Measurements from ENCODE around the gene CST3. TPM values are rescaled to one million over a fixed set of nuclear protein-coding genes. Genes with fewer than 3 reads are reported as not detected.

CST3 gene
- total and polyA plus RNA-seq, 12 donors = 92.4 to 1,851 (median 1,124) TPM

- Histone ChIP-seq H3K36me3 (replicated peaks in 1 of 2) (no peaks in the 10 kb centered on the region), H3K4me1 (replicated peaks in 1 of 2) (no peaks in the 10 kb centered on the region), H3K9me3 (replicated peaks in 1 of 3) (no peaks in the 10 kb centered on the region), H3K27ac (no peak overlapping the region), H3K27me3 (no peaks in the 10 kb centered on the region), H3K4me3 (no peak overlapping the region)
- WGBS, 4 donors = 29 to 44% (median 32%) methylated on average over 1 of the region's 1 CpG
- TF ChIP-seq POLR2A (IDR thresholded peaks at IDR 0.05) (no peak), CTCF (IDR thresholded peaks at IDR 0.05) (no peak)
- intact Hi-C loops (cut with DNase I) = no loop called here
- no peak for DNase-seq
These were observed 32.6 kb upstream of the CST3 start for GRCh38 chr20:23670361-23670760.

- intact Hi-C loops (cut with DNase I) = loop anchor here in 1 of 2 donors (5.0 kb wide), 1 partner anchor 327 kb away; no protein-coding TSS in a partner anchor
- 83 to 89% (median 86%) methylated on average over 7 of the region's 7 CpGs for WGBS, 4 donors
These were observed 32.1 kb upstream of the CST3 start for GRCh38 chr20:23669866-23670265.

GRCh38 chr20:23669327-23669726 lies 31.6 kb upstream of the CST3 start:
- Histone ChIP-seq H3K36me3 (replicated peaks in 1 of 2) (no peaks in the 10 kb centered on the region), H3K4me3 (no peak overlapping the region), H3K27me3 (no peaks in the 10 kb centered on the region), H3K9me3 (replicated peaks in 1 of 3) (no peaks in the 10 kb centered on the region), H3K4me1 (replicated peaks in 1 of 2) (no peaks in the 10 kb centered on the region), H3K27ac (no peak overlapping the region)
- WGBS, 4 donors = 90 to 93% (median 92%) methylated on average over 1 of the region's 1 CpG
- TF ChIP-seq CTCF (IDR thresholded peaks at IDR 0.05) (no peak), POLR2A (IDR thresholded peaks at IDR 0.05) (no peak)
- intact Hi-C loops (cut with DNase I) = loop anchor here in 1 of 2 donors (5.0 kb wide), 1 partner anchor 328 kb away; no protein-coding TSS in a partner anchor
- no peak for DNase-seq

More at GRCh38 chr20:23669866-23670265, 32.1 kb upstream of the CST3 start:
- Histone ChIP-seq H3K36me3 (replicated peaks in 1 of 2) (no peaks in the 10 kb centered on the region), H3K9me3 (replicated peaks in 1 of 3) (no peaks in the 10 kb centered on the region), H3K27me3 (no peaks in the 10 kb centered on the region), H3K4me1 (replicated peaks in 1 of 2) (no peaks in the 10 kb centered on the region), H3K4me3 (no peak overlapping the region), H3K27ac (no peak overlapping the region)
- DNase-seq = no peak
- no peak for TF ChIP-seq CTCF (IDR thresholded peaks at IDR 0.05)
- no peak for TF ChIP-seq POLR2A (IDR thresholded peaks at IDR 0.05)

- intact Hi-C loops (cut with DNase I) = loop anchor here in 1 of 2 donors (5.0 kb wide), 1 partner anchor 329 kb away; no protein-coding TSS in a partner anchor
- Histone ChIP-seq H3K27ac (no peak overlapping the region), H3K36me3 (replicated peaks in 1 of 2) (no peaks in the 10 kb centered on the region), H3K9me3 (replicated peaks in 1 of 3) (no peaks in the 10 kb centered on the region), H3K4me3 (no peak overlapping the region), H3K4me1 (replicated peaks in 1 of 2) (no peaks in the 10 kb centered on the region), H3K27me3 (no peaks in the 10 kb centered on the region)
- WGBS, 4 donors = 2 to 4% (median 4%) methylated on average over 4 of the region's 4 CpGs
- DNase-seq = peak; percentile 29 to 80 (median 62)
- no peak for TF ChIP-seq POLR2A (IDR thresholded peaks at IDR 0.05)
- peak; percentile 64 to 82 (median 78) for TF ChIP-seq CTCF (IDR thresholded peaks at IDR 0.05)
These were observed 30.8 kb upstream of the CST3 start for GRCh38 chr20:23668477-23668951.

Data from adrenal gland (tissue), 12 donors.